Stomach (tissue), 9 donors: ENCODE data around the gene FAM151A. TPM values are rescaled to one million over a fixed set of nuclear protein-coding genes. Genes with fewer than 3 reads are reported as not detected.

ENCODE experiments used
- DNase-seq, 2 donors: peaks; one replicate each; pipeline versions ENCODE4 v3.0.0 to v3.0.0-alpha.2; 2013 to 2019
- H3K27ac ChIP-seq, 5 donors: fragments of 200-600 bp in 4 of 5; sonication (generic) in 4 of 5; one replicate each; pipeline ENCODE4 v1.5.1; 2013 to 2019; ENCODE audit warnings: mild to moderate bottlenecking in 1 of 5, moderate library complexity in 1 of 5
- H3K27me3 ChIP-seq, 3 donors: fragments of 200-600 bp; sonication (generic); one replicate each; pipeline ENCODE4 v1.5.1; 2017 to 2019; ENCODE audit warnings: mixed run types in 1 of 3
- H3K36me3 ChIP-seq, 4 donors: fragments of 200-600 bp; sonication (generic); 1 replicate in 3 of 4; 2 replicates in 1 of 4; pipeline ENCODE4 v1.5.1; 2016 to 2019
- H3K4me1 ChIP-seq, 4 donors: fragments of 200-600 bp; sonication (generic); one replicate each; pipeline ENCODE4 v1.5.1; 2016 to 2019
- H3K4me3 ChIP-seq, 4 donors: fragments of 200-600 bp; sonication (generic) in 3 of 4; one replicate each; pipeline ENCODE4 v1.5.1; 2016 to 2019; ENCODE audit warnings: mild to moderate bottlenecking in 1 of 4
- H3K9me3 ChIP-seq, 4 donors: fragments of 200-600 bp; sonication (generic); one replicate each; pipeline ENCODE4 v1.5.1; 2016 to 2019
- CTCF ChIP-seq, 7 experiments: fragments of 450-650 bp in 4 of 7; fragments of 200-600 bp in 3 of 7; sonication (generic) in 3 of 7; IDR thresholded peaks; one replicate each; pipeline ENCODE4 v1.5.1; 2016 to 2019; ENCODE audit warnings: antibody characterized with exemption in 7 of 7, control low read depth in 2 of 7, mild to moderate bottlenecking in 1 of 7
- EP300 ChIP-seq: sonication (generic); formaldehyde crosslinking; IDR thresholded peaks from one replicate; pipeline ENCODE4 v1.6.1; 2017; ENCODE audit warnings: antibody characterized with exemption
- POLR2A ChIP-seq, 4 donors: fragments of 450-650 bp; IDR thresholded peaks; one replicate each; pipeline ENCODE4 v1.6.1; 2016; ENCODE audit warnings: antibody characterized with exemption in 4 of 4, control low read depth in 2 of 4, mild to moderate bottlenecking in 1 of 4, moderate library complexity in 1 of 4
- POLR2AphosphoS5 ChIP-seq, 3 donors: sonication (generic); formaldehyde crosslinking; IDR thresholded peaks; one replicate each; pipeline ENCODE4 v1.6.1; 2016; ENCODE audit warnings: antibody characterized with exemption in 3 of 3
- WGBS, 5 donors: extraction: QIAGEN DNeasy Blood & Tissue Kit in 3 of 5; methylation state at CpG; one replicate each; pipeline versions ENCODE4 v1.1.5 to v1.1.7; 2013 to 2018; 5-methylcytosine and 5-hydroxymethylcytosine counted together
- intact Hi-C: fragments of 100-400 bp; cut with DNase I; formaldehyde crosslinking; loops from one replicate; pipeline ENCODE4 v1.15.1; 2023; ENCODE audit warnings: low total_unique reads
- polyA plus RNA-seq, 3 donors: library from polyadenylated mRNA; stranded (reverse); fragments of 200-250 nt; gene quantifications; one replicate each; pipeline ENCODE4 v1.2.3, GENCODE V29; 2013
- total RNA-seq, 5 donors: library from RNA; depleted of rRNA; stranded (reverse); fragments of >200 nt; gene quantifications; one replicate each; pipeline versions ENCODE4 v1.1.0 to v1.2.3, GENCODE V29; 2014 to 2016
- donor health status: healthy with polysubstance abuse.
- donor health status: Bipolar disorder and iron deficiency.
- donor health status: healthy.

The FAM151A gene
- total and polyA plus RNA-seq, 8 donors, result 0.15 to 0.73 (median 0.25) TPM; not detected in 5

GRCh38 chr1:54600947-54601721 lies 22.2 kb downstream of the FAM151A start:
- intact Hi-C loops, result no loop called here
- Histone ChIP-seq H3K4me1 (no peaks in the 10 kb centered on the region), H3K9me3 (no peaks in the 10 kb centered on the region), H3K27me3 (no peaks in the 10 kb centered on the region), H3K36me3 (peaks cover 9 to 92% (median 71%) of the 10 kb centered on the region in 4 donors), H3K27ac (no peak overlapping the region), H3K4me3 (no peak overlapping the region)
- DNase-seq, result no peak
- WGBS, 5 donors, result 87 to 92% (median 89%) methylated on average over 13 to 21 of the region's 21 CpGs
- TF ChIP-seq POLR2AphosphoS5 (IDR thresholded peaks at IDR 0.05) (no peak), CTCF (IDR thresholded peaks at IDR 0.05) (no peak), POLR2A (IDR thresholded peaks at IDR 0.05) (no peak), EP300 (no peak)

- no peak for TF ChIP-seq CTCF (IDR thresholded peaks at IDR 0.05)
- no peak for TF ChIP-seq EP300
- TF ChIP-seq POLR2AphosphoS5 (IDR thresholded peaks at IDR 0.05), result no peak
- no peak for TF ChIP-seq POLR2A (IDR thresholded peaks at IDR 0.05)
- H3K4me3 ChIP-seq, result no peak overlapping the region
- no peak overlapping the region for H3K27ac ChIP-seq
- intact Hi-C loops, result no loop called here
- H3K9me3 ChIP-seq, result no peaks in the 10 kb centered on the region
- no peaks in the 10 kb centered on the region for H3K4me1 ChIP-seq
- H3K27me3 ChIP-seq, result no peaks in the 10 kb centered on the region
- 87 to 96% (median 92%) methylated on average over 13 of the region's 13 CpGs for WGBS, 5 donors
- DNase-seq, result no peak
- peaks cover 12 to 95% (median 77%) of the 10 kb centered on the region in 4 donors for H3K36me3 ChIP-seq
Observed at GRCh38 chr1:54599211-54599823, 24.0 kb downstream of the FAM151A start.

- no peak overlapping the region for H3K27ac ChIP-seq
- no peak for DNase-seq
- 75 to 89% (median 88%) methylated on average over 3 of the region's 3 CpGs for WGBS, 5 donors
- no peak overlapping the region for H3K4me3 ChIP-seq
- H3K36me3 ChIP-seq, result peaks cover 15 to 90% (median 79%) of the 10 kb centered on the region in 4 donors
- H3K4me1 ChIP-seq, result no peaks in the 10 kb centered on the region
- TF ChIP-seq CTCF (IDR thresholded peaks at IDR 0.05) (no peak), EP300 (no peak), POLR2A (IDR thresholded peaks at IDR 0.05) (no peak), POLR2AphosphoS5 (IDR thresholded peaks at IDR 0.05) (no peak)
- no peaks in the 10 kb centered on the region for H3K27me3 ChIP-seq
- intact Hi-C loops, result no loop called here
- H3K9me3 ChIP-seq, result no peaks in the 10 kb centered on the region
Observed at GRCh38 chr1:54597455-54598030, 25.8 kb downstream of the FAM151A start.

- no peak for DNase-seq
- TF ChIP-seq POLR2AphosphoS5 (IDR thresholded peaks at IDR 0.05), result no peak
- Histone ChIP-seq H3K27me3 (no peaks in the 10 kb centered on the region), H3K27ac (no peak overlapping the region), H3K4me3 (no peak overlapping the region), H3K4me1 (no peaks in the 10 kb centered on the region), H3K36me3 (peaks cover 15 to 89% (median 75%) of the 10 kb centered on the region in 4 donors), H3K9me3 (no peaks in the 10 kb centered on the region)
- intact Hi-C loops, result no loop called here
- WGBS, 5 donors, result 85 to 97% (median 87%) methylated on average over 3 of the region's 3 CpGs
Observed at GRCh38 chr1:54596756-54597155, 26.6 kb downstream of the FAM151A start.
